Measurements from ENCODE around the gene DDX50.
"Not testable (repeated sequence)": the region's sequence is repeated elsewhere in the genome, so short reads cannot be mapped to it uniquely, and the experiment has no call there.

DDX50 gene, protein sequence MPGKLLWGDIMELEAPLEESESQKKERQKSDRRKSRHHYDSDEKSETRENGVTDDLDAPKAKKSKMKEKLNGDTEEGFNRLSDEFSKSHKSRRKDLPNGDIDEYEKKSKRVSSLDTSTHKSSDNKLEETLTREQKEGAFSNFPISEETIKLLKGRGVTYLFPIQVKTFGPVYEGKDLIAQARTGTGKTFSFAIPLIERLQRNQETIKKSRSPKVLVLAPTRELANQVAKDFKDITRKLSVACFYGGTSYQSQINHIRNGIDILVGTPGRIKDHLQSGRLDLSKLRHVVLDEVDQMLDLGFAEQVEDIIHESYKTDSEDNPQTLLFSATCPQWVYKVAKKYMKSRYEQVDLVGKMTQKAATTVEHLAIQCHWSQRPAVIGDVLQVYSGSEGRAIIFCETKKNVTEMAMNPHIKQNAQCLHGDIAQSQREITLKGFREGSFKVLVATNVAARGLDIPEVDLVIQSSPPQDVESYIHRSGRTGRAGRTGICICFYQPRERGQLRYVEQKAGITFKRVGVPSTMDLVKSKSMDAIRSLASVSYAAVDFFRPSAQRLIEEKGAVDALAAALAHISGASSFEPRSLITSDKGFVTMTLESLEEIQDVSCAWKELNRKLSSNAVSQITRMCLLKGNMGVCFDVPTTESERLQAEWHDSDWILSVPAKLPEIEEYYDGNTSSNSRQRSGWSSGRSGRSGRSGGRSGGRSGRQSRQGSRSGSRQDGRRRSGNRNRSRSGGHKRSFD

DNA sequence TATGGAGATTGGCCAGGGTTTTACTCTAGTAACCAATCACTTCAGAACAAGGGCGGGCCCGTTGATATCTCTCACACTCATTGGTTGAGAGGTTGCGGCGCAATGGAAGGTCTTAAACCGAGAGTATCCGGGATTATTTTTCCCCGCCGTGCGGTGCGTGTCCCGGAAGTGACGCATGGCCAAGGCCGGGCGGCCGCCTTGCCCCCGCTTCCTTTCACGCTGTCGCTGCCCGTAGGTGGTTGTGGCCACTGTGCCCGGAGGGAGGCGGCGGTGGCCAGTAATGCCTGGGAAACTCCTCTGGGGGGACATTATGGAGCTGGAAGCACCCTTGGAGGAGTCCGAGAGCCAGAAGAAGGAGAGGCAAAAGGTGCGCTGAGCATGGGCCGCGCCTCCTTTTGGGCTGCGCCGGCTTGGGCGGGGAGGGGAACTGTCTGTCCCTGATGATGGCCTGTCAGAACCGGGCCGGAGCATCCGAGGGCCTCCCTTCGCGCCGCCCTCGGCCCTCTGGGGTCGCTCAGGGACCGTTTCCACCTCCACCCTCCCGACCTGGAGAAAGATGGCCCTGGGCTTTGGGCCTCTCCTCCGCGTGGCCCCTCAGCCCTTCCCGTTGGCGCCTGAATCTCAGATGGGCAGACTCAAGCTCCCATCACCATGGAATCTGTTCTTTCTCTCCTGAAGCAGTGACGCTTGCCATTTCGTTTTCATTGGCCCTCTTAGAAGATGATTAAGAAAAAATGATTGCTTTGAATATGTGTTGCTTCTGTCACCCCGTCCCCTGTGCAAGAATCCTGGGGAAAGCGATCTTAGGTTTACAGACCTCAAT is at the start of gene DDX50:
TSS of gene DDX50 (plus strand) at position 211 of the 823 bp plus-strand sequence. CDS start at position 281, 70 bp downstream.
- DNase-seq = peak; percentile 77 to 89

DNA sequence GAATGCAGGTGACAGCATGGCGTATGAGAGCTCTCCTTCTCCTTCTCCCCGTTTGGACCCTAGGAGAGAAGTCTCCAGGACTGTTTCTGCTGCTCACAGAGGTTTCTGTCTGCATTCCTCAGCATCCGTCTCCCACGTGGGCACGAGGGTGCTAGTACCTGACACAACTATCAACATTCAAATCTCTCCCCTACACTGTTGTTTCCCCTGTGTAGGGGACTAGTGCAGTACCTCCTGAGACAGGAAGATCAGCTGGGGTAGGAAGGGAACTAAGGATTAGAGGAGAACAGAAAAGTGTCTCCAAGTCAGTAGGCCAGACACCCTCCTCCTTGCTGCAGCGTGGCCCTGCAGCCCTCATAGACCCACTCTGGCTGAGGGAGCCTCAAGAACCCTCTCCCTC is 44.8 kb upstream of the DDX50 start:
- no peak for DNase-seq

DNA sequence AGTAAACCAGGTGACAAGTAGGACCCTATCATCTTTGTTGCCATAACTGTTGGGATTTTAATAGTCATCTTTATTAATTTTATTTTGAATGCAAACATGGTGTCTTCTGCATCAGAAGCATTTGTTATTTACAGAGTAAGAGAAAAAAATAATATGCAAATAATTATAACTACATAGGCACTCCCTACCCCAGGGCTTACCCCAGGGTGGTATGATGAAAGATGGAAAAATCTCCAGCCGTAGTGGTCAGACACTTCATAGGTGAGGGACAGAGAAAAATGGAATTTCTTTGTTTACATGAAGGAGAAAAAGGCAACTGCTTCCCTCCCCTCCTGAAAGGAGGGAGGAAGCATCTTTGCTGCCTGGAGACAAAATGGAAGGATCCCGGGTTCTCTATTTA is 44.1 kb upstream of the DDX50 start:
- no peak for DNase-seq

DNA sequence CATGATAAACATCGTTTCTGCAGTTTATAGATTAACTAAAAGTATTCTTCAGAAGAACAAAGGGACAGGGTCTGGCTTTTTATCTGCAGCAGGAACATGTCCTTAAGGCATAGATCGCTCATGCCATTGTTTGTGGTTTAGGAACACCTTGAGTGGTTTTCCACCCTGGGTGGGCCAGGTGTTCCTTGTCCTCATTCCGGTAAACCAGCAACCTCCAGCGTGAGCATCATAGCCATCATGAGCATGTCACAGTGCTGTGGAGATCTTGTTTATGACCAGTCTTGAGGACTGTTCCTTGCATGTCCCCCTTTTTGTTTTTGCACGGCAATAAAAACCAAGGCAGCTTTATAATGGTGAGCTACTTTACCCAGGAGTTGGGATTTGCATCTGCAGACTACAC is 39.9 kb upstream of the DDX50 start:
- no peak for DNase-seq

DNA sequence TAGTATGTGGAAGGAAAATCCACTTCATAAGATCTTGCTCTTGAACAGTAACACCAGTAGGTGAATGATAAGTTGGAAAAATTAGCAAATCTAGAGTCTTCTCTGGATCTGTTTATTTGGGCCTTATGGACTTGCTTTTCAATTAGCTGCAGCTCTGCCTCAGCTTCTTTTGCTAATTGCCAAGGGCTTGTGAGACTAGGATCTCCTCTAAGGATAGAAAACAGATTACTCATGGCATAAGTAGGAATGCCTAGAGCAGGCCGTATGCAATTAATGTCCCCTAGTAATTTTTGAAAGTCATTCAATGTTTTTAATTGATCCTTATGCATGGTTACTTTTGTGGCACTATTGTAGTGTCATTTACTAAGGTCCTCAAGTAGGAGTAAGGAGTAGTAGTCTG is 36.5 kb upstream of the DDX50 start:
- DNase-seq = no peak

DNA sequence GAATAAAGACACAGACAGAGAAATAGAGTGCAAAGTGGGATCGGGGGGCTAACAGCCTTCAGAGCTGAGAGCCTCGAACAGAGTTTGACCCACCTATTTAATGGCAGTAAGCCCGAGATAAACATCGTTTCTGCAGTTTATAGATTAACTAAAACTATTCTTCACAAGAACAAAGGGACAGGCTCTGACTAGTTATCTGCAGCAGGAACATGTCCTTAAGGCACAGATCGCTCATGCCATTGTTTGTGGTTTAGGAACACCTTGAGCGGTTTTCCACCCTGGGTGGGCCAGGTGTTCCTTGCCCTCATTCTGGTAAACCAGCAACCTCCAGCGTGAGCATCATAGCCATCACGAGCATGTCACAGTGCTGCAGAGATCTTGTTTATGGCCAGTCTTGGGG is 32.9 kb upstream of the DDX50 start:
- not testable (repeated sequence) for DNase-seq

DNA sequence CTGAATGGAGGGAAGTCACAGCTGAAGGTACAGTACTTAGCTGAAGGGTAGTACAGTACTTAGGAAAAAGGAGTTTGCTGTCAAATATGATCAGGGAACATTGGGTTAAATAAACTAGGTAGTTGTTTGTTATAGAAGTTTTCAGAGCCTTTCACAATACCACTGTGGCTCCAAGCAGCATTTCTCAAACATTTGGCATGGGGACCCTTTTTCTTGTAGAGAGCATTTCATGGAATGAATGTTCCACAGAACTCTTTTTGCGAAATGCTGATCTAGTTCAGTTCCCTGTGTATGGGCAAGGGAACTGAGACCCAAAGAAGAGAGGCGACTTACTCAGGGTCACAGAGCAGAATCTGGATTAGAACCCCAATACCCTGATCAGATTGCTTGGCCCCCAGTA is 31.5 kb upstream of the DDX50 start:
- DNase-seq = no peak

DNA sequence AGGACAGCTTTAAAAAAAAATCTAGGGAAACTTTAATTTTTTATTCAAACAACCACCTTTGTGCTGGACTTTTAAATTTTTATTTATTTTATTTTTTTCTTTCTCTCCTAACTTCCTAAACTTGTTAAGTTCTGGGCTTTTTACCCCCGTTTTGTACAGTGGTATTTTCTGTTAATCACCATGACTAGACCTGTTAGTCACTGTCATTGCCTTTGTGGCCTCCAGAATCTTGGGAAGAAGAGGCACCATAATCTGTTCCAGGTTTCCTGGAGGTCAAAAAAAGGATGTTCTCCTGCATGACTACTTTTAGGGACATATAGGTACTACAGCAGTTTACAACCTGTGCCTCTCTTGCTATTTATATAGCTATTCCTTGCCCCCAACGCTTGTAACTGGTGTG is 31.1 kb upstream of the DDX50 start:
- DNase-seq = no peak

DNA sequence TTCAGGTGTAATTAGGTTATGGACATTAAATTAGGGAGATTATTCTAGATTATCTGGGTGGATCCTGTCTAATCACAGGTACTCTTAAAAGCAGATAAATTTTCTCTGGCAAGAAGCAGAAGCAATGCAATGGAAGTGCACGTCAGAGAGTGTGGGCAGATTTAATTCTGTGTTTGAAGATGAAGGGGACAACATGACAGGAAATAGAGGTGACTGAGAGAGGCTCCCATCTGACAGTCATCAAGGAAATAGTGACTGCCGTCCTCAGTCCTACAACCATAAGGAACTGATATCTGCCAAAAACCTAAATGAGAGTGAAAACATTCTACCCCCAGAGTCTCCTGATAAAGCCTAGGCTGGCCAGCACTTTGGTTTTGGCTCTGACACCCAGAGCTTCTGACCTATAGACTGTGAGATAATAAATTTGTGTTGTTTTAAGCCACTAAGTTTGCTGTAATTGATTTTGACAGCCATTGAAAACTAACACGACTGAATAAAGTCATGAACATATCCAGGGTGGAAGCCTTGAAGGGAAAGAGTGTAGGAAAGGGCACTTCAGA is 30.5 kb upstream of the DDX50 start:
- DNase-seq = no peak

DNA sequence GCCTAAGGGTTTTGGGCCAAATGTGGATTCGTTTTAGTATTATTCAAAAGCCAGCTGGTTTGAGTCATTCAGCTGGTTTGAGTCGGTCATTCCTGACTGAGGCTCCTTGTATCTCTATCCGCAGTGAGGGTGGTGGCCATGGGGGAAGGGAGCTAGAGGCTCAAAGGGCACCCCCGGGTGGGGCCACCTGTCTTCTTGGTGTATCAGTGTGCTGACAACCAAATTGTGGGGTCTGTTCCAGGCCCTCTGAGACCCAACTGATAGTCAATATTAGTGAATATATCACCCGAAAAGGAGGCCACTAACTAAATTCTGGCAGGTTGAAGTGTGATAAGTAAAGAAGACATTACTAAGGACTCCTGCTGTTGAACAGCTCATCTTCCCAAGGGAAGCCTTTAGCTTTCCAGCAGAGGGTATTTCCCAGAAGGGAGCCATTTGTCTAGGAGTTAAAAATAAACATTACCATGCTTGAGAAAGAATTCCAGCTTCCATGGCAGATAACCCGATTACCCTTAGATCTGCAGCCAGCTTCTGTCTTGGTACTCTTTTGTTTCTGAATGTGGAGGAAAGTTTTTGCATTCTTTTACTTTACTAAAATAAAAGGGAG is 29.9 kb upstream of the DDX50 start:
- DNase-seq = peak in 1 of 2 experiments; percentile 17

DNA sequence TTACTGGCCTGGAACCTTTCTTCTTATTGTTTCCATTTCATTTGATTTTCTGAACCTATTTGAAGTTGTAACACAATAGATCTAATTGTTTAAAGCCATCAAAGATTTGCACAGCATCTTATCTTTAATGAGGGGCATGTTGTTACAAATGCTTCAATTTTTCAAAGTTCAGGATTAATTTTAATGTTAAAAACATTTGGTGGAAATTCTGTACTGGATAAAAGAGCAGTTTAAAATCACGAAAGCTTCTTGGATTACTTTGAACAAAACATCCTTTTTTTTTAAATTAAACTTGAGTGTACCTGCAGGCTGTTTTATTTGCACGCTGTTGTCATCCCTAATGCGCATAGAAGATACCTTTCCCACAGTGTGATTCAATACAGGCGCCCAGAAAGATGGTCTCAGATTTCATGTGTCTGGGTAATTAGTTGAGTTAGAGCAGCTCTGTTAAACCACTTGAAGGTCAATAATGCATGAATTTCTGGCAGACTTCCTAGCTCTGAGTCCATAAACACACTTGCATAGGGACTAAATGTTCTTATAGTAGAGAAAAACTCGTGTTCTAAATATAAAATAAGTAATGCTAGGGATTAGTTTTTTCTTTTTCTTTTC is 29.3 kb upstream of the DDX50 start:
- DNase-seq = peak; percentile 69 to 70

DNA sequence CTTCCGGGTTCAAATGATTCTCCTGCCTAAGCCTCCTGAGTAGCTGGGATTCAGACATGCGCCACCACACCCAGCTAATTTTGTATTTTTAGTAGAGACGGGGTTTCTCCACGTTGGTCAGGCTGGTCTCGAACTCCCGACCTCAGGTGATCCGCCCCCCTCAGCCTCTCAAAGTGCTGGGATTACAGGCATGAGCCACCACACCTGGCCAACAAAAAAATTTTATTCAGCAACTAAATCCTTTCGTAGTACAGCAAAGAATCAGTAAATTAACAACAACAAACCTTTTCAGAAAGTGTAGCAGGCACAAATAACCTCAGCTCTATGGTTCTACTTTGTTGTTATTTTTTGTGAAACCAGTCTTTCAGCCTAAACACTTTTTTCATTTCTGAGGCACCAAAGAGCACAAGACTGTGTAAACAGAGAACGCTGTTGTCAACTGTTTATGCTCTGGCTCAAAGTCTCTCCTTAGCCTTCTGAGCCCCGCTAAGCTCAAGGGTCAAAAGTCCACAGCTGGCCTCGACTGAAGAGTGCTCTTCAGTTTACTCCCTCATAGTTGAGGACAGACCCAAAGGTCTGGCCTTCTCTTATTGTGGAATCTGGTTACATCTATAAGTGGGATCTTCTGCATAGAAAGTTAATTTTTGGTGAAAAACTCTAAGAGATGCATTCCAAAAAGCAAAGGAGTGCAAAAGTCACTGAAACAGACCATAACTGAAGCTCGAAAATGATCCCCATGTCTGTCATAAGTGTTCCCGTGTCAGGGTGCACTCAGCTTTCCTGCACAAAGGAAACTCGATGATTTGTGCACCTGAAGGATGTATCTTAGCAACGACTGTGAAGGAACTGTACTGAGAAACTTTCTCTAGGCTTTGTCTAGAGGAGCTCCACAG is 24.6 kb upstream of the DDX50 start:
- DNase-seq = peak in 1 of 2 experiments; percentile 9

DNA sequence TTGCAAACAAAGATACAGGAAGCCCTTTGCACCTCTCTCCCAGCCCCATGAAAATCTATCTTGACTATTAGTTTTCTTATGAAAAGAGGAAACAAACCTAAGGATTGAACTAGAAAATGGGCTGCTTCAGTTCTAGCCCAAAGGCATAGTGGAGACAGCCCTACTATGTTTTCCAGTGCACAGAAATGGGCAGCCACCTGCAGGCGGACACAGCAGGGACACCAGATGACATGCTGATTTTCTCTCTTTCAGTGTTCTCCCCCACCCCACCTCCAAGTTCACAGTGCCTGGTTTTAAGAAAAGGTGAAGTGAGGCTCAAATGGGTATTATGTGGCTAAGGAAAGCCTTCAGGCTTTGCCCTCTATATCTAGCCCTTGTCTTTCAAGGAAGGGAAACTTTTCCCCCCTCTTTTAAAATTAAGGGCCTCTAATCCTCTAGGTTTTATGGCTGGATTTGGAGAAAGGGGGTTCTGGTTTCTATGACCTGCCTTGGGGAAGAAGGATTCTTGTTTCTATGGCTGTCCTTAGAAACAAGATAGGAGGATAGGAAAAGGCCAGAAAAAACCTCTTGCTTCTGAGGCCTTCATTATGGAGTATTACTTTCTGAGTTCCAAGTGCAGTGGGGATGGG is 23.5 kb upstream of the DDX50 start:
- no peak for DNase-seq

DNA sequence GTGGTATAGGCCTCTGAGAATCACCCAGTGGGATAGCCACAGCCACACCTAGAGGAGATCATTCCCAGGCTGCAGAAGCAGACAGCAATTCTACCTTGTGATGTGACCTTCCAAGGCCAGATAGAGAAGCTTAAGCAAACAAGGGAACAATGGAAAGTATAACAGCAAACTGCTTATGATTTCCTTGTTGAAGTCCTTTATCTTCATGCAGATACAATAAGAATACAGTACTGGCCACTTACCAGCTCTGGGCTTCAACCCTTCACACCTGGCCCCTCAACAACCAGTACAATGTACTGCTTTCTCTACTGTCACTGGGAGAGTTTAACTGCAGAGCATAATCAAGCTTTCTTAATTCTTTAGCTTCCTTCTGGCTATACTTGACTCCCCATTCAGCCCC is 22.6 kb upstream of the DDX50 start:
- DNase-seq = no peak

DNA sequence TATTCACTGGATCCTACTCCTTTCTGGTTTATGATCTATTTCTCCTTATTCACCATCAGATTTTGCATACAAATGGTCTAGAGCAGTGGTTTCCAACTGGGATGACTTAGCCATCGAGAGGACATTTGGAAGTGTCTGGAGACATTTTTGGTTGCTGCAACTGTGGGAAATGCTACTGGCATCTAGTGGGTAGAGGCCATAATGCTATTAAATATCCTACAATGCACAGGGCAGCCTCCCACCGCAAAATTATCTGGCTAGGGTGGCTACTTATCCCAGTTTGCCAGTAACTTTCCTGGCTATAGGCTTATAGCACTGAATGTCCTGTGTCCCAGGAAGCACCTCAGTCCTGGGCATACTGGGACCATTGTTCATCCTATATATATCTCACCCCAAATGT is 21.5 kb upstream of the DDX50 start:
- no peak for DNase-seq

DNA sequence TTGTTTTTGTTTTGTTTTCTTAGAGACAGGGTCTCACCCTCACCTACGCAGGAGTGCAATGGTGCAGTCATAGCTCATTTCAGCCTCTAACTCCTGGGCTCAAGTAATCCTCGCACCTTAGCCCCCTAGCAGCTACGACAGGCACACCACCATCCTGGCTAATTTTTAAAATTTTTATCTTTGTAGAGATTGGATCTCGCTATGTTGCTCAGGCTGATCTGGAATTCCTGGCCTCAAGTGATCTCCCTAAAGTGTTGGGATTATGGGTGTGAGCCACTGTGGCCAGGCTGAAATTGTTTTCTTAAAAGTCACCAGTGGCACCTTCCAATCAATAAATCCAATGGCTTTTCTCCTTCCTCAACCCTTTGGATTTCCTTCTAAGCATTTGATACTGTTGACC is 20.9 kb upstream of the DDX50 start:
- no peak for DNase-seq

DNA sequence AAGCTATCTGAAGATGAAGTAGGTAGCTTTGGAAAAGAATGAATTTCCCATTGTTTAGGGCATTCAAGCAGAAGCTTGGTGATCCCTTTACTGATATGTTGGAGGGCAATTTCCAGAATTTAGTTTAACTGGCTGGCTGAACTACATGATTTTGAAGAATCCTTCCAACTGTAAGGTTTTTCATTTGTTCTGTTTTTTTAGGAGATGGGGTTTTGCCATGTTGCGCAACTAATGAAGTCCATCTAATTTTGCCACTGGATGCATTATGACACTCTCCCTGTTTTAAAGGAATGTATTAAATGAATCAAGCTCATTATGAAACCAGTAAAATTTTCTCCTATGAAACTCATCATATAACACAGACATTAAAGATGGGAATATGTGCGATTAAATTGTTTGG is 6.1 kb upstream of the DDX50 start:
- DNase-seq = no peak

DNA sequence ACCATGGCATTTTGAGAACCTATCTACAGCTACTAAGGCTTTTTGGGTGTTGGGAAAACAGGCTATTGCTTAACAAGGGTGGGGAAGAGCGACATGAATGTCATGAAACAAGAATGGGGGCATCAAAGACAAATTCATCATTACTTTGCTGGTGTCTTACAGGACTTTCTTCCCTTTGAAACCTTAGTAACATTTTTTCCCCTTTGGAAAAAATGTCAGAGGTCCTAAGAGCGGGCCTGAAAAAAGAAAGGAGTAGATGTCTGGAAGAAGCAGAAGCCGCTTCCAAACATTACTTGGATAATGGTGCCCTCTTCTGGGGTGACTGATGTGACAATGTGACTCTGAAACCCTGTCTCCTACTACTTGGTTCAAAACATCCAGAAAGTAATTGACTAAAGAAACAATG is 3.8 kb upstream of the DDX50 start:
- peak in 1 of 2 experiments; percentile 13 for DNase-seq

DNA sequence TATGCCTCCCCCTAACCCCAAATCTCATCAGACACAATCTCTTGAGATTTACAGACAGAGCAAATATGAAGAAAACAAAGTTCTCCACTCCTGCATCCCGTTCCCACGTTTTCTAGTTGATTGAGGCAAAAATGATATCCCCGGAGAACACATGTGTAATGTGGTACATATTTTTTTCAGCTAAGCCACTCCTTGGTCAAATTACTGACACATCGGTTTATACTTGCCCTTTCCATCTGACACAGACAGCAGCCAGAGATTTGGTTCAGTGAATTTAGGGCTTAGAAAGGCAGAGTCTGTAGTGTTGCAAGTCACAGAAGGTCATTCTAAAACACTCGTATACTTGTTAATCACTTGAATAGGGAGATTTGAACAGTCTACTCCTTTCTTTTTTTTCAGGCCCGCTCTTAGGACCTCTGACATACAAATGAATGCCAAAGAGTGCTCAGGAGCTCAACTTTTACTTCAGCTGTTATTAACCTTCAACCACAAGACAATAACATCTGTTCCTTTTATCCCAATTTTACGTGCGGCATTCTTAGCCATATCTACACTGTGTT is 1.8 kb upstream of the DDX50 start:
- no peak for DNase-seq

DNA sequence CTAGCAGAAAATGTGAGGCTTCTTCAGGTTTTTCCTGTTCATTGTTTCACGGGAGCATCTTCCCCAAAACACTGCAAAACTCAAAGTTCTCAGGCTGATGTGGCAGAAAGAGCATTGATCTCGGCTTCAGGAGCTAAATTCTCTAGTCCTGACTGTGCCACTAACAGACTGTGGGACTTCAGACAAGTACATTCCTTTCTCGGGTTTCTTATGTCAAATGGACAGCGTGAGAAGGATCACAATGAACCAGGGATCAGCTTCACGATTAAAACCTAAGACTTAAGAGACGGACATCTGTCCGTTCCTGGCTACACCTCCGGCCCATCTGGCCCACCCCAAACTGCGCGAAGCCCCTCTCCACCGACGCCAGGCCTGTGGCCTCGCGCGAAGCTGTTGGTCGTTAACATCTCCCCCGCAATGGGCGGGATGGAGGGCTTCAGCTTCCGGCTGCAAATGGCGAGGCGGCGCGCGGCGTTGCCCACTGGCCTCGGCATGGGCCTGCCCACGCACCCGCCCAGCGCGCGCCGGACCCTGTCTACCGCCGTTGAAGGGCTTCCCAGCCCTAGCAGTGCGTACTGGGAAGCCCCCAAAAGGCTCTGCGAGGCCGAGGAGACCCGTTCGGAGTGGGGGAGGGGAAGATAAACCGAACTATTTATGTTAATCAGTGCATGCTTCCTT is 549 bp upstream of the DDX50 start:
- peak; percentile 52 to 77 for DNase-seq

Data from NCI-H187 (cell line).